ENCODE data around the gene SHISA2.

The SHISA2 gene

DNA sequence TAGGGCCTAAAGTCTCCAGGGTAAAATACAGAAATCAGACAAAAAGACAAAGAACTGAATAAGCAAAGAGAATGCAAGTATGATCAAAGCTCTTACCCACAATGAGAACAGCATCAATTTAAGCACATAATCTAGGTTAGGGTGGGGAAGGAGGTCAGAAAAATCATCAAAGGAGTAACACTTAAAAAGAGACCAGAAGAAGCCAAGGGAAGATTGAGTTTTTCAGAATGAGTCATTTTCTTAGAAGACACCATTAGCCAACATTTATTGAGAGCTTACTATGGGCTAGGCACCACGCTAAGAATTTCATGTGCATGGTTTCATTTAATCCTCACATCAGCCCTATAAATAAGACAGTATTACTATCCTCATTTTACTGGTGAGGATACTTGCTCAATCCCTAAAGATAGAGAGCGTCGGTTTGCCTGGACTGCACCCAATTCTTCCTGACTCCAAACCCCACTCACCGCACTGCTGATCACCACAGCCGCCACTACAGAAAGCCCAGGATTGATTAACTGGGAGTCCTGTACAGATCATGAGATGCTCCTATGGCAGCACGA lies 1.7 kb upstream of the SHISA2 start:
- no peak overlapping the region for H3K4me3 ChIP-seq (ENCODE audit: low read depth, low read length)
- TF ChIP-seq, protein P1, sequence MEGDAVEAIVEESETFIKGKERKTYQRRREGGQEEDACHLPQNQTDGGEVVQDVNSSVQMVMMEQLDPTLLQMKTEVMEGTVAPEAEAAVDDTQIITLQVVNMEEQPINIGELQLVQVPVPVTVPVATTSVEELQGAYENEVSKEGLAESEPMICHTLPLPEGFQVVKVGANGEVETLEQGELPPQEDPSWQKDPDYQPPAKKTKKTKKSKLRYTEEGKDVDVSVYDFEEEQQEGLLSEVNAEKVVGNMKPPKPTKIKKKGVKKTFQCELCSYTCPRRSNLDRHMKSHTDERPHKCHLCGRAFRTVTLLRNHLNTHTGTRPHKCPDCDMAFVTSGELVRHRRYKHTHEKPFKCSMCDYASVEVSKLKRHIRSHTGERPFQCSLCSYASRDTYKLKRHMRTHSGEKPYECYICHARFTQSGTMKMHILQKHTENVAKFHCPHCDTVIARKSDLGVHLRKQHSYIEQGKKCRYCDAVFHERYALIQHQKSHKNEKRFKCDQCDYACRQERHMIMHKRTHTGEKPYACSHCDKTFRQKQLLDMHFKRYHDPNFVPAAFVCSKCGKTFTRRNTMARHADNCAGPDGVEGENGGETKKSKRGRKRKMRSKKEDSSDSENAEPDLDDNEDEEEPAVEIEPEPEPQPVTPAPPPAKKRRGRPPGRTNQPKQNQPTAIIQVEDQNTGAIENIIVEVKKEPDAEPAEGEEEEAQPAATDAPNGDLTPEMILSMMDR (IDR thresholded peaks at IDR 0.05; ENCODE audit: borderline replicate concordance, insufficient read depth, low read depth, low read length), result no peak

DNA sequence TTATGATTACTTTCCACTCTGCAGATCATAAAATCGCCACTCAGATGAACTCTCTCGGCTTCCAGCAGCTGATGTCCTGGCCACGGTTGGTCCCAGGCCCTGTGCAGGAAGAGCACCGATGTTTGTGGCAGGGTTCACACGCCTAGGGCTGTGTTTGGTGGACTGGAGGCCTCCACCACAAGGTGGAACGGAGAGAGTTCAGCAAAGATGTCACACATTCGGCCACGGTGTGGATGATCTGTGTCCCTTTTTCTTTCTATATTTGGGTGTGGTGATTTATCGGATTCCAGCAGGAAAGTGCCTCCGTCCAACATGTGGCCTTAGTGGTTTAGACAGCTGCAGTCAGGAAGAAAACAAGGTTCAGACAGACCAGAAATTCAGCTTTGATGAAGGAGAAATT lies 521 bp upstream of the SHISA2 start:
- TF ChIP-seq, protein P1 (IDR thresholded peaks at IDR 0.05; ENCODE audit: borderline replicate concordance, insufficient read depth, low read depth, low read length), result no peak
- H3K4me3 ChIP-seq (ENCODE audit: low read depth, low read length), result no peak overlapping the region

DNA sequence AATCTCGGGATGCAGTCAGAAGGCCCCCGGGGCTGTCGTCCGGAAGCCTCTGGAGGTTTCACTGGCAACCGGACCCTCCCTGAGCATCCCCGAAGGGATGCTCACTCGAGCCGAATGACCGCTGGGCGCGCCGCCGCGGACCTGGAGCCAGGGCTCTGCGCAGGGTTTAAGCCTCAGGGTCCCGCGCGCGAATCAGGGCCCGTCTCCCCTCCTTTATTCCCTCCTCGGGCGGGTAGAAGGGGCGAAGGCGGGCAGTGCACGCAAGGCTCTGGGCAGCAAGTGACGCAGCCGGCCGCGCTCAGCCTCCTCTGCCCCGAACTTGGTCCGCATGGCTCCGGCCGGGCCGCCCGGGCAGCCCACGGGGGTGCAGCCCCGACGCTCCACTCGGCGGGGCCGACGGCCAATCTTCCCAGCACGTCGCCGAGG lies 572 bp downstream of the SHISA2 start:
- H3K4me3 ChIP-seq (ENCODE audit: low read depth, low read length), result no peak overlapping the region
- TF ChIP-seq, protein P1 (IDR thresholded peaks at IDR 0.05; ENCODE audit: borderline replicate concordance, insufficient read depth, low read depth, low read length), result no peak

DNA sequence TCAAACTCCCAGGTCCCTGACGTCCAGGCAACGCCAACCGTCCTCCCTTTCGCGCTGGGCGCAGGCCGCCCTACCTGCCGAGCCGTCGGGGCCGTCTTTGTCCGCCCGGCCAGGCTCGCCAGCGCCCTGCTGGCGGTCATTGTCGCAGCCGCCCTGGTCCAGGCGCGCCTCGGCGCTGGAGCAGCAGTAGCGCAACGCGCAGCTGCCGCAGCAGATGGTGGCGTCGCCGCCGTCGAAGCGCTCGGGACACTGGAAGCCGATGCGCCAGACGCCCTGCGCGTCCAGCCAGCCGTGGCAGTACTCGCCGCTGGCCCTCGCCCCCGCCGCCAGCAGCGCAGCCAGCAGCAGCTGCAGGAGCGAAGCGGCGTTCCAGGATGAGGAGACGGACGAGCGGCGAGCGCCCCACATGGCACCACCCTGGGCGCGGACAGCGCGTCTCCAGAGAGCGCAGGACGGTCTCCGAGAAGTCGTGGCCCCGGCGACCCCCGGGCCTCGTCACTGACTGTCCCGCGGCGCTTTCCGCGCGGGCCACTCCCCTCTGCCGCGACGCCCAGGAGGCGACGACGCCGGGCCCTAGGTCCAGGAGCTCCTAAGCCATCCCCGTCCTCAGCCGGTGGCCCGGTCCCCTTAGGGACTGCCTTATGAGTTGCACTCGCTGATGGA lies 1.1 kb downstream of the SHISA2 start:
- no peak overlapping the region for H3K4me3 ChIP-seq (ENCODE audit: low read depth, low read length)
- TF ChIP-seq, protein P1 (IDR thresholded peaks at IDR 0.05; ENCODE audit: borderline replicate concordance, insufficient read depth, low read depth, low read length), result no peak

DNA sequence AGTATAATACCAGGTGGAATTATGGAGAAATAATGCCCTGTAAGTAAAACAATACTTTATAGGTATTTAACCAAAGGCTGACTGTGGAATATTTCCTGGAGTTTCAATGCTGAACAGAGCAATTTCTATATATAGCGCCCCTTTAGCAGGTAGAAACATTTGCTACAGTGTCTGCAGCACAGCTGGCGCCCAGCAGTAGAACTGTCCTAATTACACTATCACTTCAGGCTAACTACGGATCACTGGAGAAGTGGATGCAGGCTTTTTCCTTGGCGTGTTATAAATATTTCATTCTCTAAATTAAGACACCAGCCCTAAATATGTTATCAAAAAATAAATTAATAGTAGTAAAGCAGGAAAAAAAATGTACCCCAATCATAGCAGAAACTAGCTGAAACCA lies 3.1 kb downstream of the SHISA2 start:
- no peak overlapping the region for H3K4me3 ChIP-seq (ENCODE audit: low read depth, low read length)
- TF ChIP-seq, protein P1 (IDR thresholded peaks at IDR 0.05; ENCODE audit: borderline replicate concordance, insufficient read depth, low read depth, low read length), result no peak

DNA sequence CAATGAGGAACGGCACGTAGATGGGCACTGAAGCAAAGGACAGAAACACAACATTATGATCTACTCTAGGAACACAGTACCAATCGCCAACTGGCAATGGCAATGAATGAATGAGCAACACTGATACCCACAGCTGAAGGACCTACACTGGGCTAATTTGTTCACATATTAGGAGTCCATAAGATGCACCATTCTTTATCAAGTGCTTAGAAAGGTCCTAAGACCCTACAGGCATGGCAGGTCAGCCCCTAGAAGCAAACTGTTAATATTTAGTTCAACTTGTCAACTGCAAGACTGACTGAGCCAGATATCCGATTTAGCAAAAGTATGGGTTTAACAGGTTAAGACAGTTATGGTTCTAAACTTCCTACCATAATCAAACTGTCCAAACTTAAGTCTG lies 4.8 kb downstream of the SHISA2 start:
- TF ChIP-seq, protein P1 (IDR thresholded peaks at IDR 0.05; ENCODE audit: borderline replicate concordance, insufficient read depth, low read depth, low read length), result no peak
- no peak overlapping the region for H3K4me3 ChIP-seq (ENCODE audit: low read depth, low read length)

DNA sequence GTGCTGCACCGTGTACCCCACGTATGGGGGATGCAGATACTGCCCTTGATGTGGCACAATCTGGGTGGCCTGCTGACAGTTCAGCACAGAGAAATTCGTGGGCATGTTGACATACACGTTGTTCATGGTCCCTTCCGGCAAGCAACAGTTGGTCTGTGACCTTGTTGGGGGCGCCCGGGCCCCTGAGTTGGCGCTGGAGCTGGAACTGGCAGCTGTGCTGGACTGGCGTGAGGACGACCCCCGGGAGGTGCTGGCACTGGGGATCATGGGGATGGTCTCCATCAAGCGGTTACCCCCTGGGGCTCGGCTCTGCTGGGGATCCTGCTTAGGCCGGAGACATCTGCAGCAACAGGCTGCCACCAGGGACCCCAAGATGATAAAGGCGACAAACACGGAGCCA lies 5.2 kb downstream of the SHISA2 start:
- H3K4me3 ChIP-seq (ENCODE audit: low read depth, low read length), result no peak overlapping the region
- TF ChIP-seq, protein P1 (IDR thresholded peaks at IDR 0.05; ENCODE audit: borderline replicate concordance, insufficient read depth, low read depth, low read length), result no peak

All from GM12875 (cell line).